ENCODE measurements around the gene ABCA1.
A peak's percentile ranks its signal among the peaks of the same experiment; 100 is the strongest.

The ABCA1 gene

DNA sequence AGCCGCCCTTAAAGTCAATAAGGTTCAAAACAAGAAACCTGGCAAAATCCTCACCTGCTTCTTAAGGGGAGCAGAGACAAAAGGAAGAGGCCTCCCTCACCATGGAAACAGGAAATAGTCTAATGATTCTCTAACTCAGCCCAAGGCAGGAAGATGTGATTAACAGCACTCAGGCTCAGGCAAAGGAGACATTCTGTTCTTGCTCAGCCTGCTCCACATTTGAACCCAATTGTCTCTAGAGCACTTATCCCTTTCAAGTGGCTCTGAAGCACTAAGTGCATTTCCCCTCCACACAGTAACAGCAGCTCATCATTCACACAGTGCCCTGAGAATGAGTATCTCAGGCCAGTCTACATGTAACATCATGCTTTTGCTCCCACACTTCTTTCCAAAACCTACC lies 91.7 kb downstream of the ABCA1 start:
- DNase-seq (ENCODE audit: low read depth) = peak; percentile 39
- H3K4me3 ChIP-seq (ENCODE audit: low read length) = no peak overlapping the region
- TF ChIP-seq, protein P1, sequence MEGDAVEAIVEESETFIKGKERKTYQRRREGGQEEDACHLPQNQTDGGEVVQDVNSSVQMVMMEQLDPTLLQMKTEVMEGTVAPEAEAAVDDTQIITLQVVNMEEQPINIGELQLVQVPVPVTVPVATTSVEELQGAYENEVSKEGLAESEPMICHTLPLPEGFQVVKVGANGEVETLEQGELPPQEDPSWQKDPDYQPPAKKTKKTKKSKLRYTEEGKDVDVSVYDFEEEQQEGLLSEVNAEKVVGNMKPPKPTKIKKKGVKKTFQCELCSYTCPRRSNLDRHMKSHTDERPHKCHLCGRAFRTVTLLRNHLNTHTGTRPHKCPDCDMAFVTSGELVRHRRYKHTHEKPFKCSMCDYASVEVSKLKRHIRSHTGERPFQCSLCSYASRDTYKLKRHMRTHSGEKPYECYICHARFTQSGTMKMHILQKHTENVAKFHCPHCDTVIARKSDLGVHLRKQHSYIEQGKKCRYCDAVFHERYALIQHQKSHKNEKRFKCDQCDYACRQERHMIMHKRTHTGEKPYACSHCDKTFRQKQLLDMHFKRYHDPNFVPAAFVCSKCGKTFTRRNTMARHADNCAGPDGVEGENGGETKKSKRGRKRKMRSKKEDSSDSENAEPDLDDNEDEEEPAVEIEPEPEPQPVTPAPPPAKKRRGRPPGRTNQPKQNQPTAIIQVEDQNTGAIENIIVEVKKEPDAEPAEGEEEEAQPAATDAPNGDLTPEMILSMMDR (IDR thresholded peaks at IDR 0.05; ENCODE audit: insufficient read depth, low read depth, low read length, missing control alignments) = no peak

DNA sequence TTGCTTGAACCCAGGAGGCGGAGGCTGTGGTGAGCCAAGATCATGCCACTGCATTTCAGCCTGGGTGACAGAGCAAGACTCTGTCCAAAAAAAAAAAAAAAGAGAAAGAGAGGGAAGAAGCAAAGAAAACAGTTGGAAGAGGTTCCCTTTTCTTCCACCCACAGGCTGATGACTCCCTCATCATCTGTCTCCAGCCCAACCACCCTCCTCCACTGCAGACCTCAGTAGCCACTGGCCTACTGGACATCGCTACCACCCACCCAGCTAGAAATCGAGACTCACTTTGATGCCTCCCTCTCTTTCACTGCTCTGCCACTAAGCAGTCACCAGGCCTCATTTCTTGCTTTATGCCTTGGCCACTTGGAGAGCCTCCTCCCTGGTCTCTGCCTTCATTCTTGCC lies 92.8 kb downstream of the ABCA1 start:
- no peak overlapping the region for H3K4me3 ChIP-seq (ENCODE audit: low read length)
- no peak for DNase-seq (ENCODE audit: low read depth)
- TF ChIP-seq, protein P1 (IDR thresholded peaks at IDR 0.05; ENCODE audit: insufficient read depth, low read depth, low read length, missing control alignments) = no peak

DNA sequence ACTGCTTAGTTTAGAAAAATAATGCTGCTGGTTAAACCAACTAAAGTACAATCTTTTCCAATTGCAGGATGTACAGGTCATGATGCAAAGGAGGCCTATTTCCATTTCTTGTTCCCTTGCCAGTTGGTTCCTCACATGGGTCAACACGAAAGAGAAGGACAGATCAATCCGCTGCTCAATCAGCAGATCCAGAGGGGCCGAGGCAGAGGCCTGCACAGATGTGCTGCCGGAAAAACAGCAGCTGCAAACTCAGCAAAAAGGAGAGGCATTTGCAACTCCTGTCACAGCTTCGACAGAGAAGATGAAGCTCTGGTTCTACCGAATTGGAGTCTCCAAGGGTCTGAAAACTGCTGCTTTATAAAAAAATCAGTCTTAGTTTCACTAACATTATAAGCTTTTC lies 94.3 kb downstream of the ABCA1 start:
- TF ChIP-seq, protein P1 (IDR thresholded peaks at IDR 0.05; ENCODE audit: insufficient read depth, low read depth, low read length, missing control alignments) = no peak
- no peak overlapping the region for H3K4me3 ChIP-seq (ENCODE audit: low read length)
- DNase-seq (ENCODE audit: low read depth) = no peak

DNA sequence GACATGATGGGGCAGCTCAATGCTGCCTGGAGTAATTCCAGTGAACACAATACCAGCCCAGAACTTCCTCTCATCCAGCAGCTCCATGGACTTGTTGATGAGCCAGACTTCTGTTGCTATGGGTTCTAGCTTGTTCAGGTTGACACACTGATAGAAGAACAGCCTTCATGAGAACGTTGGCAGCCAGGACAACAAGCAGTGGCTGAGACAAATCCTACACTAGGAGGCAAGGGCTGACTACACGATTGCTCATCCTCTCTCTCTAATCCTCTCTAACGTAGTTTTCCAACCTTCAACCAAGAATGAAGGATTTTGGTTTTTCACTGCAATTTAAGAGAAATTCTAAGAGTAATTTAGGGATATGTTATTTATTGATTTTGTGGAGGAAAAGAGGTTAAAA lies 96.3 kb downstream of the ABCA1 start:
- H3K4me3 ChIP-seq (ENCODE audit: low read length) = no peak overlapping the region
- peak; percentile 92 for DNase-seq (ENCODE audit: low read depth)
- TF ChIP-seq, protein P1 (IDR thresholded peaks at IDR 0.05; ENCODE audit: insufficient read depth, low read depth, low read length, missing control alignments) = no peak

DNA sequence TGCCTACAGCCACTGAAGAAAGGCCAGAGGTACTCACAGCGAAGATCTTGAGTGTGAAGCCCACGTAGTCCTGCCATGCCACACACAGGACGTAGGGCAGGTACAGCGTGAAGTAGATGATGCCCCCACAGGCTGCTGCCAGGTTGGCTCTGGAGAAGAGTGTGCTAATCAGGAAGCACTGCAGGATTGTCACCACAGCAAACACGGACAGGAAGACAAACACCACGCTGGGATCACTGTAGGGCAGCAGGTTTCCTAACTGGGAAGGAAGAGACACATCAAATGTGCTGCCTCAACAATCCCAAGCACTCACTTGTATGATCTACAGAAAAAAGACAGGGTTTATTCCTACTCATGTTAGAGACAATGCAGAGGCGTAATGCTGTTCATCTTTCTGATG lies 101.0 kb downstream of the ABCA1 start:
- no peak for DNase-seq (ENCODE audit: low read depth)
- no peak overlapping the region for H3K4me3 ChIP-seq (ENCODE audit: low read length)
- TF ChIP-seq, protein P1 (IDR thresholded peaks at IDR 0.05; ENCODE audit: insufficient read depth, low read depth, low read length, missing control alignments) = no peak

DNA sequence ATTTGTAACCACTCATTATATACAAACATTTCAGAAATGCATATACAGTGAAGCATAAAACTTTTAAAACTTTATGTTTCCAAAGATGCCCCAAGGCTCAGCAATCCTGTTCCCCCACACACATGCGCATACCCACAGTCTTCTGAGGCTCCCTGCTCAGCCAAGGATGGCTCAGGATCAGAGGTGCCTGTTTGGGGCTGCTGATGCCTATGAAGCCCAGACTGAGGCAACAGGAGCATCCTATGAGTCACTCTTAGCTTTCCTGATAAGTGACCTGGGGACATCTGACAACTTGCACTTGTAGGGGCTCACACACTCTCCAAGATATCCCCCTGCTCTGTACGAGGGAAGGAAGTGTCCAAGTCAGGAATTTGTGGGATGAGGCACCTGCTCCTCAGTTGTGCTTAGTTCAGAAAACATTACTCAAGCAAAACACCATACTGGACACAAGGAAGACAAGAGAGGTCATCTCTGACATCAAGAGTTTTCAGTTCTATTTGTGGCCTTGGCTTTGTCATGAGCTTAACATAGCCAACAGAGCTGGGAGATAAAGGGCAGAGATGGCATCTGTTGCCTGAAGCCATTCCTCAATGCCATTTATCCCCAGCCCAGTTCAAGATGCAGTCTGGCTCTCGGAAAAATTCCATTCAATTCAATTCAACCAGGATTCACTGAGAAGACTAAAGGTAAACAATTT lies 101.7 kb downstream of the ABCA1 start:
- TF ChIP-seq, protein P1 (IDR thresholded peaks at IDR 0.05; ENCODE audit: insufficient read depth, low read depth, low read length, missing control alignments) = no peak
- no peak overlapping the region for H3K4me3 ChIP-seq (ENCODE audit: low read length)
- no peak for DNase-seq (ENCODE audit: low read depth)

DNA sequence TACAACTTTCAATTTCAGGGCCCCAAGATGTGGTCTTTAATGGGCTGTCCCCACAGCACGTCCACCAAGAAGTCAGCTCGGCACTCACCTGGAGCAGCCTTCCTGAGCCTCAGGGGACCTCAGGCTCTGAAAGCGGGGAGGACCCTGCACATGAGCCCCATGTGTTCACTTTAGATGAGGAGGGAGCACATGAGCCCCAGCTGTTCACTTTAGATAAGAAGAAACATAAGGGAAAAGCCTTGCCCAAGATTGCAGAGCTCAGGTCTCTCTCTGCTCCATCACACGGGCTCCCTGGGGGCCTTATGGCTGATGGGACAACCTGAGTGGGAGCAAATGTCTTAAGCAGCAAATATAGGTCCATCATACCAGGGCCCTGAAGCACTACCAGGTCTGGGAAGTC lies 107.6 kb downstream of the ABCA1 start:
- no peak overlapping the region for H3K4me3 ChIP-seq (ENCODE audit: low read length)
- no peak for DNase-seq (ENCODE audit: low read depth)
- TF ChIP-seq, protein P1 (IDR thresholded peaks at IDR 0.05; ENCODE audit: insufficient read depth, low read depth, low read length, missing control alignments) = no peak

Measured in epithelial cell of esophagus (primary cell).